Measurements from ENCODE around the gene MYRFL.

MYRFL gene

GRCh38 chr12:69936766-69937165, 111.7 kb downstream of the MYRFL start:
- TF ChIP-seq, protein P1, sequence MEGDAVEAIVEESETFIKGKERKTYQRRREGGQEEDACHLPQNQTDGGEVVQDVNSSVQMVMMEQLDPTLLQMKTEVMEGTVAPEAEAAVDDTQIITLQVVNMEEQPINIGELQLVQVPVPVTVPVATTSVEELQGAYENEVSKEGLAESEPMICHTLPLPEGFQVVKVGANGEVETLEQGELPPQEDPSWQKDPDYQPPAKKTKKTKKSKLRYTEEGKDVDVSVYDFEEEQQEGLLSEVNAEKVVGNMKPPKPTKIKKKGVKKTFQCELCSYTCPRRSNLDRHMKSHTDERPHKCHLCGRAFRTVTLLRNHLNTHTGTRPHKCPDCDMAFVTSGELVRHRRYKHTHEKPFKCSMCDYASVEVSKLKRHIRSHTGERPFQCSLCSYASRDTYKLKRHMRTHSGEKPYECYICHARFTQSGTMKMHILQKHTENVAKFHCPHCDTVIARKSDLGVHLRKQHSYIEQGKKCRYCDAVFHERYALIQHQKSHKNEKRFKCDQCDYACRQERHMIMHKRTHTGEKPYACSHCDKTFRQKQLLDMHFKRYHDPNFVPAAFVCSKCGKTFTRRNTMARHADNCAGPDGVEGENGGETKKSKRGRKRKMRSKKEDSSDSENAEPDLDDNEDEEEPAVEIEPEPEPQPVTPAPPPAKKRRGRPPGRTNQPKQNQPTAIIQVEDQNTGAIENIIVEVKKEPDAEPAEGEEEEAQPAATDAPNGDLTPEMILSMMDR (IDR thresholded peaks at IDR 0.05; ENCODE audit: poor library complexity, severe bottlenecking) = no peak
- H3K27ac ChIP-seq (ENCODE audit: poor library complexity, severe bottlenecking) = no peak overlapping the region
- no peak for ATAC-seq (ENCODE audit: low read depth)

DNA sequence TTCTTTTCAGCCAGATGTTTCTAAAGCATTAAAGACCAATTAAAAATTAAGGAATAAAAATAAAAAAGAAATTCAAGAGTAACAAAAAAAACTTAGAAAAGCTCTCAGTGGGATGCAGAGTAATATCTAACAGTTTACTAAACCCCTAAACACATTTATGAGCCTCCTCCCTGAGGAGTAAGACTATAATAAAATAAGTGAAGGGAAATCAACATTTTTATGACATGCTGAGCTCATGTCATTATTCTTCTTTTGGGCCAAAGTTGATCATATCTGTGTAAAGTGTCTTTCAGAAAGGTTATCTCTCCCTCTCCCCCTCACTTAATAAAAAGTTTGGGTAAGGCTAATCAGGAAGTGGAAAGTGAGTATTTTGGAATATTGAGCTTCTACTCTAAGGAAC, 122.1 kb downstream of the MYRFL start:
- no peak for DNase-seq (ENCODE audit: low spot score)
- Histone ChIP-seq H3K27me3 (ENCODE audit: insufficient read depth, poor library complexity, severe bottlenecking) (no peaks in the 10 kb centered on the region), H3K27ac (ENCODE audit: poor library complexity, severe bottlenecking) (no peak overlapping the region), H3K4me3 (ENCODE audit: severe bottlenecking) (no peak overlapping the region), H3K4me1 (ENCODE audit: insufficient read depth, poor library complexity, severe bottlenecking) (no peaks in the 10 kb centered on the region), H3K36me3 (ENCODE audit: low read depth) (no peaks in the 10 kb centered on the region), H3K9me3 (ENCODE audit: severe bottlenecking) (no peaks in the 10 kb centered on the region)
- TF ChIP-seq, protein P1 (IDR thresholded peaks at IDR 0.05; ENCODE audit: poor library complexity, severe bottlenecking) = no peak
- ATAC-seq (ENCODE audit: low read depth) = no peak

More at GRCh38 chr12:69936766-69937165, 111.7 kb downstream of the MYRFL start:
- no peak overlapping the region for H3K4me3 ChIP-seq (ENCODE audit: severe bottlenecking)
- H3K4me1 ChIP-seq (ENCODE audit: insufficient read depth, poor library complexity, severe bottlenecking) = no peaks in the 10 kb centered on the region
- no peaks in the 10 kb centered on the region for H3K27me3 ChIP-seq (ENCODE audit: insufficient read depth, poor library complexity, severe bottlenecking)
- no peaks in the 10 kb centered on the region for H3K36me3 ChIP-seq (ENCODE audit: low read depth)
- DNase-seq (ENCODE audit: low spot score) = no peak
- H3K9me3 ChIP-seq (ENCODE audit: severe bottlenecking) = no peaks in the 10 kb centered on the region

DNA sequence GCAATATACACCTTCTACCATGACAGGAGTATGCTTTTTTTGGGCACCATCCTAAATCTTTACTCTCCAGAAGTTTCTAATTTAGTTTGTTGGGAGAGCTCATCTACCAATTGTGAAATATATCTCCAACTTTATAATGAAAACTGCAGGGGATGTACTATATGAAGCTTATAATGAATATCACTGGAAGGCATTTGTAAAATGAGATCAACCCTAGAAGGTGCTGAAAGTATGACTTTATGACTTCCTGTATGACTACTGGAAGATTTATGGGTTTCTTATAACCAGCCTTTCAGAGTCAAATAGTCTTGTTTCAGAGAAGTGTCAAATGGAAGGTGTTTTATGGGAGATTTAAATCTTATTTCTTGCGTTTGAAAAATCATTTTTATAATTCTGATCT, 122.9 kb downstream of the MYRFL start:
- Histone ChIP-seq H3K27me3 (ENCODE audit: insufficient read depth, poor library complexity, severe bottlenecking) (no peaks in the 10 kb centered on the region), H3K4me1 (ENCODE audit: insufficient read depth, poor library complexity, severe bottlenecking) (no peaks in the 10 kb centered on the region), H3K9me3 (ENCODE audit: severe bottlenecking) (no peaks in the 10 kb centered on the region), H3K36me3 (ENCODE audit: low read depth) (no peaks in the 10 kb centered on the region), H3K27ac (ENCODE audit: poor library complexity, severe bottlenecking) (no peak overlapping the region), H3K4me3 (ENCODE audit: severe bottlenecking) (no peak overlapping the region)
- TF ChIP-seq, protein P1 (IDR thresholded peaks at IDR 0.05; ENCODE audit: poor library complexity, severe bottlenecking) = no peak
- no peak for DNase-seq (ENCODE audit: low spot score)
- peak; percentile 67 for ATAC-seq (ENCODE audit: low read depth)

- H3K27ac ChIP-seq (ENCODE audit: poor library complexity, severe bottlenecking) = no peak overlapping the region
- ATAC-seq (ENCODE audit: low read depth) (no peak), DNase-seq (ENCODE audit: low spot score) (no peak)
- H3K4me1 ChIP-seq (ENCODE audit: insufficient read depth, poor library complexity, severe bottlenecking) = no peaks in the 10 kb centered on the region
- H3K9me3 ChIP-seq (ENCODE audit: severe bottlenecking) = no peaks in the 10 kb centered on the region
- H3K4me3 ChIP-seq (ENCODE audit: severe bottlenecking) = no peak overlapping the region
- H3K36me3 ChIP-seq (ENCODE audit: low read depth) = no peaks in the 10 kb centered on the region
- TF ChIP-seq, protein P1 (IDR thresholded peaks at IDR 0.05; ENCODE audit: poor library complexity, severe bottlenecking) = no peak
- no peaks in the 10 kb centered on the region for H3K27me3 ChIP-seq (ENCODE audit: insufficient read depth, poor library complexity, severe bottlenecking)
Measured at GRCh38 chr12:69948851-69949250, 123.8 kb downstream of the MYRFL start.

GRCh38 chr12:69949311-69950002, 124.4 kb downstream of the MYRFL start:
- Histone ChIP-seq H3K27me3 (ENCODE audit: insufficient read depth, poor library complexity, severe bottlenecking) (no peaks in the 10 kb centered on the region), H3K4me1 (ENCODE audit: insufficient read depth, poor library complexity, severe bottlenecking) (no peaks in the 10 kb centered on the region)
- no peak for ATAC-seq (ENCODE audit: low read depth)

More at GRCh38 chr12:69949311-69950002, 124.4 kb downstream of the MYRFL start:
- no peak overlapping the region for H3K4me3 ChIP-seq (ENCODE audit: severe bottlenecking)
- TF ChIP-seq, protein P1 (IDR thresholded peaks at IDR 0.05; ENCODE audit: poor library complexity, severe bottlenecking) = no peak
- no peak for DNase-seq (ENCODE audit: low spot score)
- H3K9me3 ChIP-seq (ENCODE audit: severe bottlenecking) = no peaks in the 10 kb centered on the region
- no peaks in the 10 kb centered on the region for H3K36me3 ChIP-seq (ENCODE audit: low read depth)
- no peak overlapping the region for H3K27ac ChIP-seq (ENCODE audit: poor library complexity, severe bottlenecking)

All from RWPE2 (cell line).